ENCODE results near the gene LRPPRC.

Gene LRPPRC

DNA sequence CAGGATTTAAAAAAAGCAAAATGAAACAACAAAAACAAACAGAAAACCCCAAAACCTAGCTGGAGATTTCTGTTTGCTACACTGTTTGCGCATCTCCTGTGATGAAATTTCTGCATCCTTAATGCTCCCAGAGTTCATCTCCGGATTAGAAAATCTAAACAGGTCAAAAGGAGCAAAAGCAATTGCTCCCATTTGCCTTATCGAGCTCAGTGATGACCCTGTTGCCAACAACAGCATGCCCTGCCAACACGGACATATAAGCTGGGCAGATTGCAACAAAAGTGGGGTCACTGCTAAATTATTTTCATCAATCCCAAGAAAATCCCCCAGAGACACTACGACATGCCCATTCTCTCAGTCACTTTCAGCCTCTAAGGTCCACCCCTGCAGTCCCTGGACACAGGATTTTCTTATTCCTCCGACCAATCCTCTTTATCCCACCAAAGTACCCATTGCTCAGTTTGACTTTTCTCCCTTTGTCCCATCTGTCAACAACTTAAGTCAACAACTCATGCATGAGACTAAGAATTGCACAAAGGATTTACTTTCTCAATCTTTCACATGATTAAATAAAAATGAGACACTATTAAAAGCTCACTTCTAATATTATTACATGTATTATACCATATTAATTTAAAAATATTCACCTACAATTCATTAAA is 89.2 kb downstream of the LRPPRC start:
- DNase-seq, result no peak
- no peak overlapping the region for H3K4ac ChIP-seq (ENCODE audit: low read depth in 1 of 2, low read length in 2 of 2)
- H3K14ac ChIP-seq (ENCODE audit: low read length in 2 of 2), result no peak overlapping the region
- H4K91ac ChIP-seq (ENCODE audit: low read length), result no peak overlapping the region
- peak overlapping the region; percentile 26 for H2AK5ac ChIP-seq (ENCODE audit: low read length, severe bottlenecking)
- no peak overlapping the region for H3K4me2 ChIP-seq (ENCODE audit: low read length, poor library complexity, severe bottlenecking)
- H3K27ac ChIP-seq (ENCODE audit: low read length, poor library complexity, severe bottlenecking), result peak overlapping the region; percentile 10
- no peaks in the 10 kb centered on the region for H3K27me3 ChIP-seq (ENCODE audit: control insufficient read depth in 1 of 2, insufficient read depth in 1 of 2, low read length in 2 of 2)
- no peak overlapping the region for H3K23ac ChIP-seq (ENCODE audit: low read length in 2 of 2)
- H3K79me1 ChIP-seq (replicated peaks; ENCODE audit: low read length, poor library complexity, severe bottlenecking), result peaks cover 17% of the 10 kb centered on the region
- no peak overlapping the region for H4K8ac ChIP-seq (ENCODE audit: low read length)
- H2BK15ac ChIP-seq (ENCODE audit: low read depth, poor library complexity, severe bottlenecking), result no peak overlapping the region
- WGBS, result 96% methylated on average over 6 of the region's 6 CpGs
- H3K4me3 ChIP-seq (ENCODE audit: insufficient read depth in 1 of 2, low read depth in 1 of 2, low read length in 2 of 2), result no peak overlapping the region
- no peak overlapping the region for H2BK12ac ChIP-seq (ENCODE audit: low read length in 2 of 2)
- H3K9ac ChIP-seq (ENCODE audit: low read length), result no peak overlapping the region
- no peak overlapping the region for H3K18ac ChIP-seq (ENCODE audit: low read depth in 1 of 2, low read length in 2 of 2)
- H2AFZ ChIP-seq (ENCODE audit: low read depth, low read length), result no peak overlapping the region
- no peak overlapping the region for H2BK5ac ChIP-seq (ENCODE audit: low read depth, low read length, poor library complexity, severe bottlenecking)
- peaks cover 2% of the 10 kb centered on the region for H3K4me1 ChIP-seq (ENCODE audit: control insufficient read depth, insufficient read depth, low read depth, low read length)
- peaks cover 7 to 69% of the 10 kb centered on the region in 2 experiments for H3K36me3 ChIP-seq (ENCODE audit: control insufficient read depth in 1 of 2, insufficient read depth in 2 of 2, low read depth in 1 of 2, low read length in 2 of 2)
- H3K9me3 ChIP-seq (ENCODE audit: control insufficient read depth, low read length), result no peaks in the 10 kb centered on the region
- H2BK120ac ChIP-seq (ENCODE audit: low read depth, low read length), result no peak overlapping the region

DNA sequence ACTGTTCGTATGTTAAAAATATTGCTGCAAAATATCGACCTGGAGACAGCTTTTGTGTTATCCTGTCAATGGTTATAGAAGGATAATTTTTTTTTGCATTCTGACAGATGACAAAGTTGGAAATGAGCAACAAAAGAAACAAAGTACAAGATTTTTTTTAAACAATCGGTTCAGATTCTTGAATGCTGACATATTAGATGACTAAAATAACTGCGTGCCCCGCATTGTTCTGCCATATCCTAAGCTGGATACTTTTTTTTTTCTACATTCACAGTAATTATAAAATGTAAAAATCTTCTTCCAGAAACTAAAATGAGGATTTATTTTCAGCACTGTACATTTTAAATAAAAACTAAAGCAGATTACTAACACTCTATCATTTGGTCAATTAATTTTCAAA is 89.9 kb downstream of the LRPPRC start:
- Histone ChIP-seq H3K18ac (ENCODE audit: low read depth in 1 of 2, low read length in 2 of 2) (no peak overlapping the region), H2BK120ac (ENCODE audit: low read depth, low read length) (no peak overlapping the region), H3K23ac (ENCODE audit: low read length in 2 of 2) (no peak overlapping the region), H3K9ac (ENCODE audit: low read length) (no peak overlapping the region), H2AK5ac (ENCODE audit: low read length, severe bottlenecking) (no peak overlapping the region), H2AFZ (ENCODE audit: low read depth, low read length) (no peak overlapping the region), H4K8ac (ENCODE audit: low read length) (no peak overlapping the region), H3K4me1 (ENCODE audit: control insufficient read depth, insufficient read depth, low read depth, low read length) (peaks cover 2% of the 10 kb centered on the region), H3K9me3 (ENCODE audit: control insufficient read depth, low read length) (no peaks in the 10 kb centered on the region), H3K14ac (ENCODE audit: low read length in 2 of 2) (no peak overlapping the region), H2BK12ac (ENCODE audit: low read length in 2 of 2) (no peak overlapping the region), H3K4me2 (ENCODE audit: low read length, poor library complexity, severe bottlenecking) (no peak overlapping the region), H3K4ac (ENCODE audit: low read depth in 1 of 2, low read length in 2 of 2) (no peak overlapping the region), H3K4me3 (ENCODE audit: insufficient read depth in 1 of 2, low read depth in 1 of 2, low read length in 2 of 2) (no peak overlapping the region), H3K36me3 (ENCODE audit: control insufficient read depth in 1 of 2, insufficient read depth in 2 of 2, low read depth in 1 of 2, low read length in 2 of 2) (peaks cover 3 to 70% of the 10 kb centered on the region in 2 experiments), H4K91ac (ENCODE audit: low read length) (no peak overlapping the region), H2BK5ac (ENCODE audit: low read depth, low read length, poor library complexity, severe bottlenecking) (no peak overlapping the region), H3K27me3 (ENCODE audit: control insufficient read depth in 1 of 2, insufficient read depth in 1 of 2, low read length in 2 of 2) (no peaks in the 10 kb centered on the region), H3K79me1 (replicated peaks; ENCODE audit: low read length, poor library complexity, severe bottlenecking) (peaks cover 19% of the 10 kb centered on the region), H2BK15ac (ENCODE audit: low read depth, poor library complexity, severe bottlenecking) (no peak overlapping the region), H3K27ac (ENCODE audit: low read length, poor library complexity, severe bottlenecking) (no peak overlapping the region)
- no peak for DNase-seq
- WGBS, result 97% methylated on average over 5 of the region's 5 CpGs

DNA sequence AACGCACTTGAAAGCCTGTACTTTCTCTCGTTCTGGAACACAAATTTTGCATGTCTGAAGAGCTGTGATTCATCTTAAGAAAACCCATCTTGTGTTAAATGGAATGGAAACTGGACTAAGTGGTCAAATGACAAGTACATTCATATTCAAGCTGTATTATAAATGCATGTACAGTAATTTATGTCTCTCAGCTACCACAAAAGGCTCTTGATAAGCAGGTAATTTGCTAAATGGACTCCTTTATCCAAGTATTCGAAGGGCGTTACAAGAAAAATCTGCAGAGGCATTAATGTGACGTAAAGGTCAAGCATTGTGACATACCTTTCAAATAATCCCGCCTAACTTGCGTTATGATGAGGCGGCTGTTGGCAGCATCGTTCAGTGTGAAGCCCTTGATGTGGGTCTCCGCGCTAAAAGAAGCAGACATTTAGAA is 90.4 kb downstream of the LRPPRC start:
- Histone ChIP-seq H3K4me3 (ENCODE audit: insufficient read depth in 1 of 2, low read depth in 1 of 2, low read length in 2 of 2) (no peak overlapping the region), H2BK12ac (ENCODE audit: low read length in 2 of 2) (no peak overlapping the region), H3K4ac (ENCODE audit: low read depth in 1 of 2, low read length in 2 of 2) (no peak overlapping the region), H4K91ac (ENCODE audit: low read length) (no peak overlapping the region), H3K27me3 (ENCODE audit: control insufficient read depth in 1 of 2, insufficient read depth in 1 of 2, low read length in 2 of 2) (no peaks in the 10 kb centered on the region), H3K79me1 (replicated peaks; ENCODE audit: low read length, poor library complexity, severe bottlenecking) (peaks cover 19% of the 10 kb centered on the region), H2BK15ac (ENCODE audit: low read depth, poor library complexity, severe bottlenecking) (no peak overlapping the region), H3K23ac (ENCODE audit: low read length in 2 of 2) (no peak overlapping the region), H2BK120ac (ENCODE audit: low read depth, low read length) (no peak overlapping the region), H3K9ac (ENCODE audit: low read length) (no peak overlapping the region), H3K36me3 (ENCODE audit: control insufficient read depth in 1 of 2, insufficient read depth in 2 of 2, low read depth in 1 of 2, low read length in 2 of 2) (peaks cover 3 to 70% of the 10 kb centered on the region in 2 experiments), H3K14ac (ENCODE audit: low read length in 2 of 2) (no peak overlapping the region), H2AFZ (ENCODE audit: low read depth, low read length) (no peak overlapping the region), H3K9me3 (ENCODE audit: control insufficient read depth, low read length) (no peaks in the 10 kb centered on the region), H3K27ac (ENCODE audit: low read length, poor library complexity, severe bottlenecking) (peak overlapping the region; percentile 83), H3K4me1 (ENCODE audit: control insufficient read depth, insufficient read depth, low read depth, low read length) (peaks cover 2% of the 10 kb centered on the region), H2BK5ac (ENCODE audit: low read depth, low read length, poor library complexity, severe bottlenecking) (no peak overlapping the region), H2AK5ac (ENCODE audit: low read length, severe bottlenecking) (no peak overlapping the region), H3K4me2 (ENCODE audit: low read length, poor library complexity, severe bottlenecking) (no peak overlapping the region), H4K8ac (ENCODE audit: low read length) (no peak overlapping the region), H3K18ac (ENCODE audit: low read depth in 1 of 2, low read length in 2 of 2) (no peak overlapping the region)
- WGBS, result 98% methylated on average over 11 of the region's 11 CpGs
- no peak for DNase-seq

DNA sequence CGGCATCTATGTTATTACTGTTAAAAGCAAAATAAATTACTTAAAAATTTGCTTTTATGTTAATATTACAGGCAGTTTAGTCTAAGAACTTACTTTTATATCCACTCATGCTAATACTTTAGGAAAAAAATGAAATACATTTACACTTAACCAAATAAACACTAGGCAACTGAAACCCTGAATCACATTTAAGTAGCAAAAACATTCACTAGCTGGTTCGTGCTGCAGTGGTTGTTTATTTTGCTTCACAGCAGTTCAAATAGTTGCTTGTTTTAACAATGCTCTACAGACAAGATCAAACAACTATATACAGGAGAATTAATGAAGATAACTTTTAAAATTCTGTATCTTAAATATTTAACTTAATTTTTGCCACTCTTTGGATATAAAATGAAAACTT is 96.2 kb downstream of the LRPPRC start:
- Histone ChIP-seq H3K4me1 (ENCODE audit: control insufficient read depth, insufficient read depth, low read depth, low read length) (peaks cover 4% of the 10 kb centered on the region), H3K9me3 (ENCODE audit: control insufficient read depth, low read length) (no peaks in the 10 kb centered on the region), H3K27ac (ENCODE audit: low read length, poor library complexity, severe bottlenecking) (no peak overlapping the region), H2BK5ac (ENCODE audit: low read depth, low read length, poor library complexity, severe bottlenecking) (no peak overlapping the region), H3K36me3 (ENCODE audit: control insufficient read depth in 1 of 2, insufficient read depth in 2 of 2, low read depth in 1 of 2, low read length in 2 of 2) (peaks cover 3 to 86% of the 10 kb centered on the region in 2 experiments), H3K9ac (ENCODE audit: low read length) (no peak overlapping the region), H3K4me3 (ENCODE audit: insufficient read depth in 1 of 2, low read depth in 1 of 2, low read length in 2 of 2) (no peak overlapping the region), H2BK120ac (ENCODE audit: low read depth, low read length) (no peak overlapping the region), H3K18ac (ENCODE audit: low read depth in 1 of 2, low read length in 2 of 2) (no peak overlapping the region), H3K27me3 (ENCODE audit: control insufficient read depth in 1 of 2, insufficient read depth in 1 of 2, low read length in 2 of 2) (no peaks in the 10 kb centered on the region), H2AK5ac (ENCODE audit: low read length, severe bottlenecking) (no peak overlapping the region), H2AFZ (ENCODE audit: low read depth, low read length) (no peak overlapping the region), H3K4me2 (ENCODE audit: low read length, poor library complexity, severe bottlenecking) (no peak overlapping the region), H2BK12ac (ENCODE audit: low read length in 2 of 2) (no peak overlapping the region), H4K91ac (ENCODE audit: low read length) (no peak overlapping the region), H2BK15ac (ENCODE audit: low read depth, poor library complexity, severe bottlenecking) (no peak overlapping the region), H3K79me1 (replicated peaks; ENCODE audit: low read length, poor library complexity, severe bottlenecking) (peaks cover 17% of the 10 kb centered on the region), H3K4ac (ENCODE audit: low read depth in 1 of 2, low read length in 2 of 2) (no peak overlapping the region), H4K8ac (ENCODE audit: low read length) (no peak overlapping the region), H3K23ac (ENCODE audit: low read length in 2 of 2) (no peak overlapping the region), H3K14ac (ENCODE audit: low read length in 2 of 2) (no peak overlapping the region)
- no peak for DNase-seq
- WGBS, result 60% methylated on average over 1 of the region's 2 CpGs
